Lung (tissue), 12 donors: Measurements from ENCODE around the gene FJX1. TPM values are rescaled to one million over a fixed set of nuclear protein-coding genes. Genes with fewer than 3 reads are reported as not detected.

Source experiments
- ATAC-seq: fragments of 200-7000 bp; cut with Tn5 transposase; one replicate; pipeline ENCODE4 v1.9.1; 2020; ENCODE audit warnings: moderate number of reproducible peaks; ENCODE audit not compliant: insufficient read depth, low FRiP score
- DNase-seq, 3 donors: peaks; one replicate each; pipeline ENCODE4 v3.0.0-alpha.2; 2013 to 2017
- H3K27ac ChIP-seq, 2 donors: one replicate each; pipeline ENCODE4 v1.5.1; 2013; ENCODE audit warnings: mild to moderate bottlenecking in 2 of 2, moderate library complexity in 2 of 2, control low read depth in 1 of 2, inconsistent platforms in 1 of 2, low read depth in 1 of 2, low read length in 1 of 2
- H3K27me3 ChIP-seq, 3 donors: one replicate each; pipeline ENCODE4 v1.5.1; 2013; ENCODE audit warnings: low read length in 2 of 3; ENCODE audit not compliant: control insufficient read depth in 3 of 3, insufficient read depth in 3 of 3
- H3K36me3 ChIP-seq, 4 donors: one replicate each; pipeline ENCODE4 v1.5.1; 2013; ENCODE audit warnings: low read length in 4 of 4, mild to moderate bottlenecking in 1 of 4, moderate library complexity in 1 of 4; ENCODE audit not compliant: control insufficient read depth in 4 of 4, insufficient read depth in 4 of 4
- H3K4me1 ChIP-seq, 5 donors: one replicate each; pipeline ENCODE4 v1.5.1; 2013; ENCODE audit warnings: low read length in 5 of 5, mild to moderate bottlenecking in 2 of 5, moderate library complexity in 1 of 5; ENCODE audit not compliant: control insufficient read depth in 5 of 5, insufficient read depth in 5 of 5
- H3K4me3 ChIP-seq: one replicate; pipeline ENCODE4 v1.5.1; 2013; ENCODE audit warnings: mild to moderate bottlenecking, control low read depth, moderate library complexity
- H3K9ac ChIP-seq, 2 donors: one replicate each; pipeline ENCODE4 v1.5.1; 2013; ENCODE audit warnings: low read length in 2 of 2, control low read depth in 1 of 2; ENCODE audit not compliant: insufficient read depth in 1 of 2
- H3K9me3 ChIP-seq, 4 donors: one replicate each; pipeline ENCODE4 v1.5.1; 2013; ENCODE audit warnings: low read length in 3 of 4, mild to moderate bottlenecking in 1 of 4, moderate library complexity in 1 of 4; ENCODE audit not compliant: control insufficient read depth in 4 of 4, insufficient read depth in 3 of 4
- CTCF ChIP-seq: IDR thresholded peaks from 2 replicates; pipeline ENCODE4 v1.5.1; 2012; ENCODE audit warnings: mild to moderate bottlenecking; ENCODE audit errors: control extremely low read depth, extremely low read depth
- WGBS, 2 donors: extraction: QIAGEN DNeasy Blood & Tissue Kit; methylation state at CpG; one replicate each; pipeline ENCODE4 v1.1.7; 2013; 5-methylcytosine and 5-hydroxymethylcytosine counted together
- polyA plus RNA-seq, 2 donors: library from polyadenylated mRNA; stranded (reverse); fragments of 200-250 nt; gene quantifications; one replicate each; pipeline ENCODE4 v1.2.1, GENCODE V29; 2013
- total RNA-seq, 2 donors: library from RNA; depleted of rRNA in 1 of 2; stranded (reverse); fragments of >200 nt in 1 of 2; gene quantifications; one replicate each; pipeline ENCODE4 v1.2.1, GENCODE V29; 2014 to 2021
- donor health status: control.
- donor health status: control.
- donor health status: Bipolar disorder and iron deficiency.
- donor health status: healthy.
- donor health status: DM: yes; HTN: yes; CAD: no.

The FJX1 gene
- total and polyA plus RNA-seq, 4 donors, result 2.9 to 7.7 (median 3.5) TPM

DNA sequence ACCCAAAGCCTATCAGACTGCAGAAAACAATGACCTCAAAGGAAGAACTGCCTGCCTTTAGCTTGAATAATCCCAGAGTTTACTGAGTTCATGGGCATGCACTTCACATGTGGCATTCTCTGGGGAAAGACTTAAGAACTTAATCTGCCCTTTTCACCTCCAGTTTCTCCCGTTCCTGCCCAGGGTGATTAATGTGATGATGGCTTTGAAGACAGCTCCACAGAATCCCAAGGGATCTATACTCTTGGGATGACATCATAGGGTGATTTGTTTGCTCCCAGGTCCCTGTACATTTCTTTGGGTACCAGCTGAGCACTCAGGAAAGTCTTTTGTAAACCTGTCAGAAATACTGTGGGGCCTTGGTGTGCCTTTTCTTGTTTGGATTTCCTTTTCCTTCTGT, 14.0 kb downstream of the FJX1 start:
- H3K27me3 ChIP-seq, result peaks cover 0 to 2% (median 0%) of the 10 kb centered on the region in 3 donors
- no peak for TF ChIP-seq CTCF
- H3K4me1 ChIP-seq, result no peaks in the 10 kb centered on the region
- H3K9ac ChIP-seq, result no peak overlapping the region
- no peak overlapping the region for H3K4me3 ChIP-seq
- no peak for ATAC-seq
- no peaks in the 10 kb centered on the region for H3K36me3 ChIP-seq
- WGBS, 2 donors, result 64 to 70% methylated on average over 1 of the region's 1 CpG
- DNase-seq, result no peak
- H3K9me3 ChIP-seq, result no peaks in the 10 kb centered on the region
- no peak overlapping the region for H3K27ac ChIP-seq

DNA sequence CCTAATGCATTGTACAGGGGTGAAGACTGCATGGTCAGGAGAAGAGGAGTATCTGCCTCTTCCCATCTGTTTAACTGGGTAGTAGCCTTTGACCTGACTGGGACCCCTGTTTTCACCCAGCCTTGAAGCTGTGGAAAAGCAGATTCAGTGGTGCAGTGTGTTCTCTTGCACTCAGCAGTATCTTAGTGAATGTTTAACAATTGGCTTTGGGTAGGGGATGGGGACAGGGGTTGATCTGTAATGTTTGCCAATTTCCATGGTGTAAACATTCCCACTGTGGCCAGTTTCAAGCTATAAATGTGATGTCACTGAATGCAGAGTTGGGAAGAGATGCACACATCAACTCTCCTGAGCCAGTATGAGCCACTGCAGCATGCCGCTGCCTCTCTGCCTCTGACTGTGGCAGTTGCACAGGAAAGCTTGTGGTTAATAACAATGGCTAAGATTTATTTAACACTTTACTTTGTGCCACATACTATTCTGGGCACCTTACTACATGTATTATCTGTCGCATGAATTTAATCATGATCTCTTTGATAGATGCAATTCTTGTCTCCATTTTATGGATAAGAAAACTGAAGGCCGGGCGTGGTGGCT, 15.7 kb downstream of the FJX1 start:
- DNase-seq (no peak), ATAC-seq (no peak)
- WGBS, 2 donors, result 58 to 83% methylated on average over 4 of the region's 4 CpGs
- Histone ChIP-seq H3K4me3 (no peak overlapping the region), H3K9me3 (no peaks in the 10 kb centered on the region), H3K4me1 (no peaks in the 10 kb centered on the region), H3K36me3 (no peaks in the 10 kb centered on the region), H3K27me3 (peaks cover 0 to 2% (median 0%) of the 10 kb centered on the region in 3 donors), H3K27ac (no peak overlapping the region), H3K9ac (no peak overlapping the region)
- TF ChIP-seq CTCF, result no peak

GRCh38 chr11:35635933-35636332, 17.7 kb downstream of the FJX1 start:
- H3K36me3 ChIP-seq, result no peaks in the 10 kb centered on the region
- no peak for TF ChIP-seq CTCF
- WGBS, 2 donors, result 88 to 94% methylated on average over 6 of the region's 6 CpGs
- H3K27ac ChIP-seq, result no peak overlapping the region
- DNase-seq, result no peak
- no peak for ATAC-seq
- no peak overlapping the region for H3K9ac ChIP-seq
- no peaks in the 10 kb centered on the region for H3K9me3 ChIP-seq
- no peak overlapping the region for H3K4me3 ChIP-seq
- no peaks in the 10 kb centered on the region for H3K27me3 ChIP-seq
- H3K4me1 ChIP-seq, result no peaks in the 10 kb centered on the region
